HepG2 (cell line): ENCODE results near the gene PRPSAP1. TPM values are rescaled to one million over a fixed set of nuclear protein-coding genes. Genes with fewer than 3 reads are reported as not detected.

Source experiments
- CBFB ChIP-seq: sonication (generic); formaldehyde crosslinking; IDR thresholded peaks from 2 replicates; pipeline ENCODE4 v1.4.0; 2020; ENCODE audit warnings: missing genetic modification reagents
- HDAC2 ChIP-seq: sonication (generic); formaldehyde crosslinking; IDR thresholded peaks from 2 replicates; pipeline ENCODE4 v1.4.0; 2020; ENCODE audit warnings: missing genetic modification reagents
- HOXD1 ChIP-seq: sonication (generic); formaldehyde crosslinking; IDR thresholded peaks from 2 replicates; pipeline ENCODE4 v1.5.0; 2020; ENCODE audit warnings: missing genetic modification reagents
- KLF6 ChIP-seq: IDR thresholded peaks from 2 replicates; pipeline ENCODE4 v1.8.0; 2016; ENCODE audit warnings: missing biosample characterization, missing genetic modification reagents
- PHF5A ChIP-seq: IDR thresholded peaks from one replicate; pipeline ENCODE4 v1.6.1; 2018; ENCODE audit warnings: low read depth, missing genetic modification reagents; ENCODE audit not compliant: unreplicated experiment
- RARG ChIP-seq: sonication (generic); formaldehyde crosslinking; IDR thresholded peaks from 2 replicates; pipeline ENCODE4 v1.4.0; 2020; ENCODE audit warnings: low read depth, mild to moderate bottlenecking, missing genetic modification reagents
- SMC3 ChIP-seq: IDR thresholded peaks from 2 replicates; pipeline ENCODE4 v1.6.1; 2011; ENCODE audit warnings: low read length, improper control_type of control experiment
- SOX13 ChIP-seq, 3 experiments: fragments of 450-650 bp in 1 of 3; sonication (generic) in 1 of 3; formaldehyde crosslinking in 1 of 3; IDR thresholded peaks in 2 of 3; conservative IDR thresholded peaks in 1 of 3; 2 replicates each; pipeline versions ENCODE4 v1.5.0 to v1.6.1; 2016 to 2020; ENCODE audit warnings: antibody characterized with exemption in 1 of 3, mild to moderate bottlenecking in 1 of 3, missing compliant biosample characterization in 1 of 3, missing genetic modification reagents in 1 of 3, moderate library complexity in 1 of 3
- SP4 ChIP-seq: sonication (generic); formaldehyde crosslinking; IDR thresholded peaks from 2 replicates; pipeline ENCODE4 v1.8.1; 2023; ENCODE audit warnings: mild to moderate bottlenecking, missing genetic modification reagents
- STAG1 ChIP-seq: sonication (generic); formaldehyde crosslinking; IDR thresholded peaks from 2 replicates; pipeline ENCODE4 v1.4.0; 2020; ENCODE audit warnings: missing genetic modification reagents
- ZBTB10 ChIP-seq: sonication (generic); formaldehyde crosslinking; IDR thresholded peaks from 2 replicates; pipeline ENCODE4 v1.4.0; 2020; ENCODE audit warnings: missing genetic modification reagents, borderline replicate concordance
- ZBTB8A ChIP-seq: sonication (generic); formaldehyde crosslinking; IDR thresholded peaks from 2 replicates; pipeline ENCODE4 v1.4.0; 2020; ENCODE audit warnings: mild to moderate bottlenecking, low read depth, missing genetic modification reagents, borderline replicate concordance
- ZFP90 ChIP-seq: sonication (generic); formaldehyde crosslinking; IDR thresholded peaks from 2 replicates; pipeline ENCODE4 v1.8.0; 2022; ENCODE audit warnings: missing genetic modification reagents, mild to moderate bottlenecking, inconsistent platforms, borderline replicate concordance
- ZNF124 ChIP-seq: sonication (generic); formaldehyde crosslinking; IDR thresholded peaks from 2 replicates; pipeline ENCODE4 v1.4.0; 2020; ENCODE audit warnings: missing genetic modification reagents
- ZNF460 ChIP-seq: sonication (generic); formaldehyde crosslinking; IDR thresholded peaks from 2 replicates; pipeline ENCODE4 v1.5.1; 2020; ENCODE audit warnings: missing genetic modification reagents, mild to moderate bottlenecking, borderline replicate concordance
- ZNF788 ChIP-seq: sonication (generic); formaldehyde crosslinking; IDR thresholded peaks from 2 replicates; pipeline ENCODE4 v1.5.0; 2020; ENCODE audit warnings: mild to moderate bottlenecking, missing genetic modification reagents, borderline replicate concordance
- polyA plus RNA-seq, 8 experiments: library from polyadenylated mRNA; depleted of rRNA in 3 of 8; stranded (reverse) in 7 of 8; unstranded in 1 of 8; fragments of >200 nt; fragmentation: Illumina TruSeq in 4 of 8; extraction: Trizol in 4 of 8; gene quantifications; 2 replicates each; pipeline versions ENCODE4 v1.2.1 to v1.2.3, GENCODE V29; 2011 to 2016; ENCODE audit warnings: low read depth in 4 of 8, missing spikeins in 1 of 8, mixed read lengths in 1 of 8; ENCODE audit not compliant: insufficient read depth in 1 of 8
- total RNA-seq, 5 experiments: library from RNA; depleted of rRNA; stranded (reverse); fragments of >200 nt; fragmentation: Illumina TruSeq; extraction: Trizol; gene quantifications; 2 replicates each; pipeline ENCODE4 v1.2.3, GENCODE V29; 2016; ENCODE audit warnings: low read depth in 1 of 5
- TF ChIP-seq, protein P1 (sequence below): sonication (generic); formaldehyde crosslinking; IDR thresholded peaks from 2 replicates; pipeline ENCODE4 v1.4.0; 2020; ENCODE audit warnings: missing genetic modification reagents
- TF ChIP-seq, protein P2 (sequence below): sonication (generic); formaldehyde crosslinking; IDR thresholded peaks from 2 replicates; pipeline ENCODE4 v1.8.1; 2023; ENCODE audit warnings: mild to moderate bottlenecking, missing genetic modification reagents
- TF ChIP-seq, protein P3 (sequence below): sonication (generic); formaldehyde crosslinking; conservative IDR thresholded peaks from 2 replicates; pipeline ENCODE4 v1.4.0; 2020; ENCODE audit warnings: missing genetic modification reagents

PRPSAP1 gene
- total and polyA plus RNA-seq, 2 of the 13 experiments (the other 11 are each of a cell fraction or from before 2014, with no cell fraction given) = 91.1 to 314 TPM

DNA sequence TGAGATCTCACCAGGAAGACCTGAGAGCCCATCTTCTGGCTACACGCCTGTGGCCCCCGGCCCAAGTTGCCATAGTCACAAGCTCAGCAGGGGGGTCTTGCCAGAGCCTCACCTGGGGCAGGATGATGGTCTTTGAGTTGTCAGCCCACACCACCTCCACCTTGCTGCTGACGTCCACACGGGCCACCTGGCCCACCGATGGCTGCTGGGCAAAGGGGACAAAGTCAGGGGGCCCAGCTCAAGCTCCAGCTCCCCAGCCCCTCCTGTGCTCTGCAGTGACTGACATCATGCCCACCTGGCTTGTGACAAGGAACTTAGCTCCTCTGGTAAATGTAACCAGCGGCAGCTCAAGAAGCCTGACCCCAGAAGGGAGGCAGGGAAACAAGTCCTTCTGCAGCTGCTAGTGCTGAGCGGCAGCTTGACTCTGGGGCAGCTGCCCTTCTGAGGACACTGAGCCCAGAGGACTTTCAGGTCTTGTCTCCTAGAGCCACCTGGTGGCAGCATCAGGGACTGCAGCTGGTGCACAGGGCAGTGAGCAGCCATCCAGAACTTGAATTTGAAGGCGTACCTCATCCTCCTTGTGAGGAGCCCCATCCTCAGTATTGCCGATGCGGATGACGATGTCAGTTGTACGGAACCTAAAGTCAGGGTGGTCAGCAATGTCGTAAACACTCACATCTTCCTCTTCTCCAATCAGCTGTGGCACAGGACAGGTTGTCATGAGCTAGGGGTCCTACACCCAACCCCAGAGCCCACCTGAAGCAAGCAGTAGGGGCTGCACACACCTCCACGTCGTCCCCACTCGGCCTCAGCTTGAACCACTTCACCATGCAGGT, 44.2 kb upstream of the PRPSAP1 start (continued):
- TF ChIP-seq ZBTB10 (no peak), ZNF460 (CRISPR knock-in tag) (no peak), CBFB (peak; percentile 56; the same call in 1 of the 2 replicates), SOX13 (IDR thresholded peaks at IDR 0.05) (no peak), SOX13 (CRISPR knock-in tag; conservative IDR thresholded peaks at IDR 0.05 in 1 of 2, IDR thresholded peaks at IDR 0.05 in 1 of 2) (no peak; a peak in 1 of 4 replicates), ZFP90 (CRISPR knock-in tag) (peak; percentile 82; the same call in 1 of the 2 replicates), ZNF788 (CRISPR knock-in tag) (peak; percentile 48; the same call in 1 of the 2 replicates), PHF5A (CRISPR knock-in tag) (no peak), STAG1 (CRISPR knock-in tag) (peak; percentile 99), SMC3 (peak; percentile 96), HDAC2 (CRISPR knock-in tag) (no peak; the same call in 1 of the 2 replicates), ZNF124 (CRISPR knock-in tag) (peak; percentile 81; the same call in 1 of the 2 replicates), HOXD1 (0 out of 2 replicates have a peak, but pooled peaks have one; percentile 61), ZBTB8A (no peak), RARG (no peak), SP4 (CRISPR knock-in tag) (0 out of 2 replicates have a peak, but pooled peaks have one; percentile 25), KLF6 (CRISPR knock-in tag) (no peak)
- TF ChIP-seq, protein P1, sequence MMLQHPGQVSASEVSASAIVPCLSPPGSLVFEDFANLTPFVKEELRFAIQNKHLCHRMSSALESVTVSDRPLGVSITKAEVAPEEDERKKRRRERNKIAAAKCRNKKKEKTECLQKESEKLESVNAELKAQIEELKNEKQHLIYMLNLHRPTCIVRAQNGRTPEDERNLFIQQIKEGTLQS (CRISPR knock-in tag) = no peak
- TF ChIP-seq, protein P2, sequence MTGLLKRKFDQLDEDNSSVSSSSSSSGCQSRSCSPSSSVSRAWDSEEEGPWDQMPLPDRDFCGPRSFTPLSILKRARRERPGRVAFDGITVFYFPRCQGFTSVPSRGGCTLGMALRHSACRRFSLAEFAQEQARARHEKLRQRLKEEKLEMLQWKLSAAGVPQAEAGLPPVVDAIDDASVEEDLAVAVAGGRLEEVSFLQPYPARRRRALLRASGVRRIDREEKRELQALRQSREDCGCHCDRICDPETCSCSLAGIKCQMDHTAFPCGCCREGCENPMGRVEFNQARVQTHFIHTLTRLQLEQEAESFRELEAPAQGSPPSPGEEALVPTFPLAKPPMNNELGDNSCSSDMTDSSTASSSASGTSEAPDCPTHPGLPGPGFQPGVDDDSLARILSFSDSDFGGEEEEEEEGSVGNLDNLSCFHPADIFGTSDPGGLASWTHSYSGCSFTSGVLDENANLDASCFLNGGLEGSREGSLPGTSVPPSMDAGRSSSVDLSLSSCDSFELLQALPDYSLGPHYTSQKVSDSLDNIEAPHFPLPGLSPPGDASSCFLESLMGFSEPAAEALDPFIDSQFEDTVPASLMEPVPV (CRISPR knock-in tag) = no peak
- TF ChIP-seq, protein P3, sequence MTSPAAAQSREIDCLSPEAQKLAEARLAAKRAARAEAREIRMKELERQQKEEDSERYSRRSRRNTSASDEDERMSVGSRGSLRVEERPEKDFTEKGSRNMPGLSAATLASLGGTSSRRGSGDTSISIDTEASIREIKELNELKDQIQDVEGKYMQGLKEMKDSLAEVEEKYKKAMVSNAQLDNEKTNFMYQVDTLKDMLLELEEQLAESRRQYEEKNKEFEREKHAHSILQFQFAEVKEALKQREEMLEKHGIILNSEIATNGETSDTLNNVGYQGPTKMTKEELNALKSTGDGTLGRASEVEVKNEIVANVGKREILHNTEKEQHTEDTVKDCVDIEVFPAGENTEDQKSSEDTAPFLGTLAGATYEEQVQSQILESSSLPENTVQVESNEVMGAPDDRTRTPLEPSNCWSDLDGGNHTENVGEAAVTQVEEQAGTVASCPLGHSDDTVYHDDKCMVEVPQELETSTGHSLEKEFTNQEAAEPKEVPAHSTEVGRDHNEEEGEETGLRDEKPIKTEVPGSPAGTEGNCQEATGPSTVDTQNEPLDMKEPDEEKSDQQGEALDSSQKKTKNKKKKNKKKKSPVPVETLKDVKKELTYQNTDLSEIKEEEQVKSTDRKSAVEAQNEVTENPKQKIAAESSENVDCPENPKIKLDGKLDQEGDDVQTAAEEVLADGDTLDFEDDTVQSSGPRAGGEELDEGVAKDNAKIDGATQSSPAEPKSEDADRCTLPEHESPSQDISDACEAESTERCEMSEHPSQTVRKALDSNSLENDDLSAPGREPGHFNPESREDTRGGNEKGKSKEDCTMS (CRISPR knock-in tag) = no peak
